CMK (cell line): ENCODE data around the gene GJA1.

Experiments
- DNase-seq: peaks from one replicate; pipeline ENCODE4 v3.0.0-alpha.2; 2010; ENCODE audit warnings: low read depth

GJA1 gene

GRCh38 chr6:121485359-121485811 is 49.9 kb downstream of the GJA1 start:
- DNase-seq = no peak

DNA sequence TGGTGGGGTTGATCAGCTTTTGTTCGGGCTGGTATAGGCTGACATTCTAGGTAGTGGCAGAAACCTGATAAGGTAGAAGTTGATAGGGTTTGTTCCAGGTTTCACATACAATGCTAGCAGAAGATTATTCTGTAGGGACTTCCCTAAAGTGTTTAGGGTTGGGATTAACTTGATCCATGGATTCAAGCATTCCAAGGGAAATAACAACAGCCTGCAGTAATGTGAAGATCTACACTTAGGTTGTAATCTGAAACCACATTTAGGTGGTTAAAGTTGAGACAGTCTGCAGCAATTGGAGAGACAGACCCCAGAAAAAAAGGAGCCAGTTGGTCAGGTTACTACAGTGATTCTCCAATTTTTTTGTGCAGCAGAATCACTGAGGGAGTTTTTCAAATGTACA is 56.1 kb downstream of the GJA1 start:
- DNase-seq = no peak

- DNase-seq = no peak
These were observed 57.1 kb downstream of the GJA1 start for GRCh38 chr6:121492536-121492935.

- DNase-seq = no peak
These were observed 62.5 kb downstream of the GJA1 start for GRCh38 chr6:121497970-121498375.

GRCh38 chr6:121498481-121499276 is 63.2 kb downstream of the GJA1 start:
- no peak for DNase-seq
